ENCODE data around the gene TPST1. TPM values are rescaled to one million over a fixed set of nuclear protein-coding genes. Genes with fewer than 3 reads are reported as not detected.

Gene TPST1
- total RNA-seq, 4 donors from 2014 or later, result 5.2 to 20.0 (median 8.2) TPM

DNA sequence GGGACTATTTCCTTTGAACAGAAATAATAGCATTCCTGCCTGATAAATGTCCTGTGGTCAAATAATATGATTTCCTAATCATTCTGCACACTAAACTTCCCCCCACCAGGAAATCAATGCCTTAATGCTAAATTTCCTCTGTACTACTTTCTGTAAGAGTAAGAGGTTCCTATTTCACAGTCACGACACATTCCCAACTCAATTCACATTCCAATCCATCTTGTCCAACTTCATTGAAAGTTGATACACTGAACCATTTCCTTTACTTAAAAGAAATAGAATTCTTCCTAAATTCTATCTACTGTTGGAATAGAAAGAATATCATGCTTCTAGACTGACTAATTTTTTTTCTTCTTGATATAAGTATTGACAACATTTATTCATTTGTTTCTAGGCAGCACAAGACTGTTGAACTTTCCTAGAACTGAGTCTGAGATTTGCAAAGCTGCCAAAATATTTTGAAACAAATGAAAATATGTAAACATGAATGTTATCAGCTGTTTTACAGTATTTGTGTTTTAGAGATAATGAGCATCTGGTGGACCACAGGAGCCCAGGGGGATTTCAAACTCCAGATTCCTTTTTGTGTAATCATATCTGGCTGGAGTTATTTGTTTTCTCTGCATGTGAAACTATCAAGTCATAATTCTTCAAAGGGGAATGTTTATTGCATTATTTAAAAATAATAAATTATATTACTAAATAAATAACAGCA lies 121.5 kb downstream of the TPST1 start:
- WGBS, result 56% methylated on average over 1 of the region's 1 CpG
- Histone ChIP-seq H3K36me3 (no peaks in the 10 kb centered on the region), H3K9me3 (no peaks in the 10 kb centered on the region), H3K27me3 (no peaks in the 10 kb centered on the region), H3K27ac (no peak overlapping the region), H3K4me3 (no peak overlapping the region), H3K4me1 (peaks cover 9% of the 10 kb centered on the region)
- DNase-seq (ENCODE audit: low spot score in 2 of 2), result no peak
- TF ChIP-seq POLR2AphosphoS5 (IDR thresholded peaks at IDR 0.05) (no peak), EP300 (IDR thresholded peaks at IDR 0.05) (no peak), POLR2A (IDR thresholded peaks at IDR 0.05) (no peak)
- TF ChIP-seq, protein P1, sequence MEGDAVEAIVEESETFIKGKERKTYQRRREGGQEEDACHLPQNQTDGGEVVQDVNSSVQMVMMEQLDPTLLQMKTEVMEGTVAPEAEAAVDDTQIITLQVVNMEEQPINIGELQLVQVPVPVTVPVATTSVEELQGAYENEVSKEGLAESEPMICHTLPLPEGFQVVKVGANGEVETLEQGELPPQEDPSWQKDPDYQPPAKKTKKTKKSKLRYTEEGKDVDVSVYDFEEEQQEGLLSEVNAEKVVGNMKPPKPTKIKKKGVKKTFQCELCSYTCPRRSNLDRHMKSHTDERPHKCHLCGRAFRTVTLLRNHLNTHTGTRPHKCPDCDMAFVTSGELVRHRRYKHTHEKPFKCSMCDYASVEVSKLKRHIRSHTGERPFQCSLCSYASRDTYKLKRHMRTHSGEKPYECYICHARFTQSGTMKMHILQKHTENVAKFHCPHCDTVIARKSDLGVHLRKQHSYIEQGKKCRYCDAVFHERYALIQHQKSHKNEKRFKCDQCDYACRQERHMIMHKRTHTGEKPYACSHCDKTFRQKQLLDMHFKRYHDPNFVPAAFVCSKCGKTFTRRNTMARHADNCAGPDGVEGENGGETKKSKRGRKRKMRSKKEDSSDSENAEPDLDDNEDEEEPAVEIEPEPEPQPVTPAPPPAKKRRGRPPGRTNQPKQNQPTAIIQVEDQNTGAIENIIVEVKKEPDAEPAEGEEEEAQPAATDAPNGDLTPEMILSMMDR (IDR thresholded peaks at IDR 0.05), result no peak

DNA sequence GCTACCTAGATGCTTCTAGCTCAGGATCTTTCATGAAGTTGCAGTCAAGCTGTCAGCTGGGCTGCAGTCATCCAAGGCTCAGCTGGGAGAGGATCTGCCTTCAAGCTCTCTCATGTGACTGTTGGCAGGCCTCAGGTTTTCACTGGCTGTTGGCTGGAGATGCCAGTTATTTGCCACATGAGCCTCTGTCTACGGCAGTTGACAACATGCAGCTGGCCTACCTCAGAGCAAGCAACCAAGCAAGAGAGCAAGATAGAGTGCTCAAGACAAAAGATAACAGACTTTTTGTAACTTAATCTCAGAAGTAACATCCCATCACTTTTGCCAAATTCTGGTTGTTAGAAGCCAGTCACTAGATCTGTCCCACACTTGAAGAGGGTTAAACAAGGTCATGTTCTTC lies 125.8 kb downstream of the TPST1 start:
- H3K36me3 ChIP-seq, result no peaks in the 10 kb centered on the region
- no peak for TF ChIP-seq POLR2AphosphoS5 (IDR thresholded peaks at IDR 0.05)
- TF ChIP-seq EP300 (IDR thresholded peaks at IDR 0.05), result no peak
- no peak for TF ChIP-seq POLR2A (IDR thresholded peaks at IDR 0.05)
- TF ChIP-seq, protein P1 (IDR thresholded peaks at IDR 0.05), result no peak
- no peaks in the 10 kb centered on the region for H3K9me3 ChIP-seq
- no peak overlapping the region for H3K4me3 ChIP-seq
- peaks cover 9% of the 10 kb centered on the region for H3K4me1 ChIP-seq
- no peak overlapping the region for H3K27ac ChIP-seq
- DNase-seq (ENCODE audit: low spot score in 2 of 2), result peak in 1 of 2 donors; percentile 73
- H3K27me3 ChIP-seq, result no peaks in the 10 kb centered on the region
- 30% methylated on average over 1 of the region's 1 CpG for WGBS

DNA sequence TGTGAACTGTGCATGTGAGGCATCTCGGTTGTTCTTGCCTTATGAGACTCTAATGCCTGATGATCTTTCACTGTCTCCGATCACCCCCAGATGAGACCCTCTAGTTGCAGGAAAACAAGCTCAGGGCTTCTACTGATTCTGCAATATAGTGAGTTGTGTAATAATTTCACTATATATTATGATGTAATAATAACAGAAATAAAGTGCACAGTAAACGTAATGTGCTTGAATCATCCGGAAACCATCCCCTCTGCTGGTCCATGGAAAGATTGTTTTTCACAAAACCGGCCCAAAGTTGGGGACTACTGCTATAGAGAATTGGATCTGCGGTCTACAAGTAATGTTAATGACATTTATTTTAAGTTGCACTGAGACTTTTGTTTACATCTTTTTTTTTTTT lies 126.7 kb downstream of the TPST1 start:
- Histone ChIP-seq H3K4me3 (no peak overlapping the region), H3K36me3 (no peaks in the 10 kb centered on the region), H3K4me1 (peaks cover 9% of the 10 kb centered on the region), H3K9me3 (no peaks in the 10 kb centered on the region), H3K27ac (no peak overlapping the region), H3K27me3 (no peaks in the 10 kb centered on the region)
- WGBS, result 92% methylated on average over 6 of the region's 6 CpGs
- DNase-seq (ENCODE audit: low spot score in 2 of 2), result no peak
- TF ChIP-seq POLR2AphosphoS5 (IDR thresholded peaks at IDR 0.05), result no peak
- TF ChIP-seq, protein P1 (IDR thresholded peaks at IDR 0.05), result no peak
- TF ChIP-seq EP300 (IDR thresholded peaks at IDR 0.05), result no peak
- TF ChIP-seq POLR2A (IDR thresholded peaks at IDR 0.05), result no peak

DNA sequence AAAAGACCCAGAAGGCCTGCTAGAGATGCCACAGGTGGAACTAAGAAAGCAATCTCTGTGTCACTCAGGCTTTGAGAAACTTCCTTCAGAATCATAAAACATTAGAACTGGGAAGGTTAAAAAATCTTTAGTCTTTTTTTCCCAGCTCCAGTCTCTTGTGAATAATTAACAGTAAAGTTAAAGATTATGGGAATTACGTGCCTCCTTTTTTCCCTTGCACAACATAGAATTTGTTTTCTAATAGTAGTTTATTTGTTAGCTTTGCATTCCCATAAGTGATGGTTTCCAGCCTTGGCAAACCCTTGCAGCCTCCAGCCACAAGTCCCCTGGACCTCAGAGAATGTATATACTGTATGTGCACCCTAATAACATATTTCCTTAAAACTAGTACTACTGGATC lies 128.3 kb downstream of the TPST1 start:
- TF ChIP-seq, protein P1 (IDR thresholded peaks at IDR 0.05), result no peak
- TF ChIP-seq POLR2AphosphoS5 (IDR thresholded peaks at IDR 0.05) (no peak), POLR2A (IDR thresholded peaks at IDR 0.05) (no peak), EP300 (IDR thresholded peaks at IDR 0.05) (no peak)
- Histone ChIP-seq H3K27me3 (no peaks in the 10 kb centered on the region), H3K9me3 (no peaks in the 10 kb centered on the region), H3K36me3 (no peaks in the 10 kb centered on the region), H3K4me1 (peaks cover 9% of the 10 kb centered on the region), H3K4me3 (no peak overlapping the region), H3K27ac (no peak overlapping the region)
- DNase-seq (ENCODE audit: low spot score in 2 of 2), result no peak
- WGBS, result 95% methylated on average over 1 of the region's 1 CpG

DNA sequence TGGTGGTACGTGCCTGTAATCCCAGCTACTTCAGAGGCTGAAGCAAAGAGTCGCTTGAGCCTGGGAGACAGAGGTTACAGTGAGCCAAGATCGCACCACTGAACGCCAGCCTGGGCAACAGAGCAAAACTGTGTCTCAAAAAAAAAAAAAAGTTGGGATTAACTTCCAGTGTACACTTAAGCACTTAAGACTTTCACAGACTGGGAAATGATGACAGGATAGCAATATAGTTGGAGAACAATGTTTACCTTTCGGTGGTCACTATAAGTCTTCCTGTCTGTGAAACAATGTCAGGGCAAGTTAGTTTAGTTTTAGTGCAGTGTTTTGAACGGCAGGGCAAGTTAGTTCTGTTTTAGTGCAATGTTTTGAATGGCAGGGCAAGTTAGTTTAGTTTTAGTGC lies 130.2 kb downstream of the TPST1 start:
- Histone ChIP-seq H3K27me3 (no peaks in the 10 kb centered on the region), H3K27ac (no peak overlapping the region), H3K4me1 (peaks cover 9% of the 10 kb centered on the region), H3K4me3 (no peak overlapping the region), H3K36me3 (no peaks in the 10 kb centered on the region), H3K9me3 (no peaks in the 10 kb centered on the region)
- TF ChIP-seq, protein P1 (IDR thresholded peaks at IDR 0.05), result no peak
- TF ChIP-seq POLR2A (IDR thresholded peaks at IDR 0.05) (no peak), EP300 (IDR thresholded peaks at IDR 0.05) (no peak), POLR2AphosphoS5 (IDR thresholded peaks at IDR 0.05) (no peak)
- WGBS, result 91% methylated on average over 6 of the region's 6 CpGs
- DNase-seq (ENCODE audit: low spot score in 2 of 2), result no peak
